Upper lobe of left lung (tissue), 6 donors: ENCODE results near the gene EXOC4. TPM values are rescaled to one million over a fixed set of nuclear protein-coding genes. Genes with fewer than 3 reads are reported as not detected.

ENCODE experiments used
- ATAC-seq, 2 donors: fragments of 200-7000 bp; cut with Tn5 transposase; one replicate each; pipeline ENCODE4 v1.9.1; 2022; ENCODE audit warnings: mild to moderate bottlenecking in 2 of 2, moderate library complexity in 2 of 2; ENCODE audit not compliant: low FRiP score in 2 of 2
- DNase-seq, 2 donors: peaks; one replicate each; pipeline ENCODE4 v3.0.0-alpha.2; 2019 to 2020
- H3K27ac ChIP-seq, 4 donors: fragments of 200-600 bp; sonication (generic); one replicate each; pipeline ENCODE4 v1.5.1; 2016 to 2019
- H3K27me3 ChIP-seq, 4 donors: fragments of 200-600 bp; sonication (generic); one replicate each; pipeline ENCODE4 v1.5.1; 2017 to 2019
- H3K36me3 ChIP-seq, 4 donors: fragments of 200-600 bp; sonication (generic); one replicate each; pipeline ENCODE4 v1.5.1; 2016 to 2019
- H3K4me1 ChIP-seq, 4 donors: fragments of 200-600 bp; sonication (generic); one replicate each; pipeline ENCODE4 v1.5.1; 2018 to 2019
- H3K4me3 ChIP-seq, 4 donors: fragments of 200-600 bp; sonication (generic); one replicate each; pipeline ENCODE4 v1.5.1; 2017 to 2019; ENCODE audit warnings: mild to moderate bottlenecking in 2 of 4, moderate library complexity in 1 of 4
- H3K9me3 ChIP-seq, 4 donors: fragments of 200-600 bp; sonication (generic); one replicate each; pipeline ENCODE4 v1.5.1; 2018 to 2019
- EP300 ChIP-seq, 4 donors: sonication (generic); formaldehyde crosslinking; IDR thresholded peaks; one replicate each; pipeline ENCODE4 v1.5.1; 2017; ENCODE audit warnings: antibody characterized with exemption in 4 of 4, control low read depth in 2 of 4
- POLR2A ChIP-seq, 4 donors: fragments of 450-650 bp; IDR thresholded peaks; one replicate each; pipeline ENCODE4 v1.5.1; 2016 to 2017; ENCODE audit warnings: antibody characterized with exemption in 4 of 4, mild to moderate bottlenecking in 2 of 4
- POLR2AphosphoS5 ChIP-seq, 2 donors: sonication (generic); formaldehyde crosslinking; IDR thresholded peaks; one replicate each; pipeline ENCODE4 v1.5.1; 2017; ENCODE audit warnings: antibody characterized with exemption in 2 of 2
- WGBS, 2 donors: methylation state at CpG; one replicate each; pipeline ENCODE4 v1.1.5; 2017 to 2018; 5-methylcytosine and 5-hydroxymethylcytosine counted together
- total RNA-seq, 6 donors: library from RNA; depleted of rRNA in 4 of 6; stranded (reverse); fragments of >200 nt in 4 of 6; gene quantifications; one replicate each; pipeline versions ENCODE4 v1.1.0 to v1.2.1, GENCODE V29; 2016 to 2021
- TF ChIP-seq, protein P1 (sequence below), 6 experiments: fragments of 450-650 bp in 4 of 6; fragments of 200-600 bp in 2 of 6; sonication (generic) in 2 of 6; IDR thresholded peaks; one replicate each; pipeline ENCODE4 v1.5.1; 2016 to 2019; ENCODE audit warnings: antibody characterized with exemption in 6 of 6
- donor health status: DM: no; HTN: no; CAD: no; lungs with moderate emphysema.
- donor health status: DM: no; HTN: yes; CAD: no; lungs with severe emphysema.

The EXOC4 gene
- total RNA-seq, 6 donors from 2014 or later, result 56.3 to 325 (median 99.4) TPM

- 97 to 98% methylated on average over 4 of the region's 4 CpGs for WGBS, 2 donors
- Histone ChIP-seq H3K27ac (no peak overlapping the region), H3K36me3 (no peaks in the 10 kb centered on the region), H3K9me3 (no peaks in the 10 kb centered on the region), H3K4me1 (peaks cover 0 to 6% (median 1%) of the 10 kb centered on the region in 4 donors), H3K27me3 (no peaks in the 10 kb centered on the region), H3K4me3 (no peak overlapping the region)
- no peak for TF ChIP-seq EP300 (IDR thresholded peaks at IDR 0.05)
- TF ChIP-seq, protein P1, sequence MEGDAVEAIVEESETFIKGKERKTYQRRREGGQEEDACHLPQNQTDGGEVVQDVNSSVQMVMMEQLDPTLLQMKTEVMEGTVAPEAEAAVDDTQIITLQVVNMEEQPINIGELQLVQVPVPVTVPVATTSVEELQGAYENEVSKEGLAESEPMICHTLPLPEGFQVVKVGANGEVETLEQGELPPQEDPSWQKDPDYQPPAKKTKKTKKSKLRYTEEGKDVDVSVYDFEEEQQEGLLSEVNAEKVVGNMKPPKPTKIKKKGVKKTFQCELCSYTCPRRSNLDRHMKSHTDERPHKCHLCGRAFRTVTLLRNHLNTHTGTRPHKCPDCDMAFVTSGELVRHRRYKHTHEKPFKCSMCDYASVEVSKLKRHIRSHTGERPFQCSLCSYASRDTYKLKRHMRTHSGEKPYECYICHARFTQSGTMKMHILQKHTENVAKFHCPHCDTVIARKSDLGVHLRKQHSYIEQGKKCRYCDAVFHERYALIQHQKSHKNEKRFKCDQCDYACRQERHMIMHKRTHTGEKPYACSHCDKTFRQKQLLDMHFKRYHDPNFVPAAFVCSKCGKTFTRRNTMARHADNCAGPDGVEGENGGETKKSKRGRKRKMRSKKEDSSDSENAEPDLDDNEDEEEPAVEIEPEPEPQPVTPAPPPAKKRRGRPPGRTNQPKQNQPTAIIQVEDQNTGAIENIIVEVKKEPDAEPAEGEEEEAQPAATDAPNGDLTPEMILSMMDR (IDR thresholded peaks at IDR 0.05), result no peak
- TF ChIP-seq POLR2A (IDR thresholded peaks at IDR 0.05), result no peak
- TF ChIP-seq POLR2AphosphoS5 (IDR thresholded peaks at IDR 0.05), result no peak
- no peak for ATAC-seq
- no peak for DNase-seq
Observed at GRCh38 chr7:133371616-133372015, 118.7 kb downstream of the EXOC4 start.

GRCh38 chr7:133372337-133372736 lies 119.5 kb downstream of the EXOC4 start:
- Histone ChIP-seq H3K27me3 (no peaks in the 10 kb centered on the region), H3K4me3 (no peak overlapping the region), H3K36me3 (no peaks in the 10 kb centered on the region), H3K27ac (no peak overlapping the region), H3K4me1 (peaks cover 0 to 6% (median 1%) of the 10 kb centered on the region in 4 donors), H3K9me3 (no peaks in the 10 kb centered on the region)
- ATAC-seq (no peak), DNase-seq (no peak)
- no peak for TF ChIP-seq POLR2AphosphoS5 (IDR thresholded peaks at IDR 0.05)
- TF ChIP-seq, protein P1 (IDR thresholded peaks at IDR 0.05), result no peak
- TF ChIP-seq EP300 (IDR thresholded peaks at IDR 0.05), result no peak
- no peak for TF ChIP-seq POLR2A (IDR thresholded peaks at IDR 0.05)
- WGBS, 2 donors, result 81 to 93% methylated on average over 1 of the region's 1 CpG

DNA sequence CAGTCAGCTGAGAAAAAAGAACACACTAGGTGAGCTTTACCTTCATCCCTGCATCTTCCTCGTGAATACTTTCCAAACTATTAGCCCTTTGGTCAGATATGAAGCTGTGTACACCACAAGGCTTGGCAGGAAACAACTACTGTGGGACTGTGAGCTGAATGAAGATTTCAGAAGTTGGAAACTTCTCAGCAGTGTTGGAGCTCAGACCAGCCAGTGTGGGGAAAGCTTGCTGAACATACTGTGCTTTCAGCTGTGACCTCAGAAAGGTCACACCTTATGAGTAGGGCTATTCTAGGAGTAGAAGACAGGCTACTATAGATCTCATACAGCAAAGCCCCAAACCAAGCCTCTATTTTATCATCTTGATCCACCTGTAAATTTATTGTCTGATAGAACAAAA lies 123.6 kb downstream of the EXOC4 start:
- no peak for DNase-seq
- TF ChIP-seq, protein P1 (IDR thresholded peaks at IDR 0.05), result no peak
- TF ChIP-seq POLR2AphosphoS5 (IDR thresholded peaks at IDR 0.05) (no peak), POLR2A (IDR thresholded peaks at IDR 0.05) (no peak), EP300 (IDR thresholded peaks at IDR 0.05) (no peak)
- H3K27ac ChIP-seq, result no peak overlapping the region
- no peaks in the 10 kb centered on the region for H3K27me3 ChIP-seq
- H3K4me3 ChIP-seq, result no peak overlapping the region
- no peak for ATAC-seq
- no peaks in the 10 kb centered on the region for H3K9me3 ChIP-seq
- 91 to 96% methylated on average over 1 of the region's 1 CpG for WGBS, 2 donors
- H3K4me1 ChIP-seq, result no peaks in the 10 kb centered on the region
- H3K36me3 ChIP-seq, result no peaks in the 10 kb centered on the region

- H3K4me3 ChIP-seq, result no peak overlapping the region
- H3K27ac ChIP-seq, result no peak overlapping the region
- 88 to 100% methylated on average over 1 of the region's 1 CpG for WGBS, 2 donors
- H3K9me3 ChIP-seq, result no peaks in the 10 kb centered on the region
- no peaks in the 10 kb centered on the region for H3K4me1 ChIP-seq
- no peak for TF ChIP-seq POLR2AphosphoS5 (IDR thresholded peaks at IDR 0.05)
- TF ChIP-seq, protein P1 (IDR thresholded peaks at IDR 0.05), result no peak
- TF ChIP-seq POLR2A (IDR thresholded peaks at IDR 0.05), result no peak
- TF ChIP-seq EP300 (IDR thresholded peaks at IDR 0.05), result no peak
- H3K27me3 ChIP-seq, result no peaks in the 10 kb centered on the region
- H3K36me3 ChIP-seq, result no peaks in the 10 kb centered on the region
- ATAC-seq (no peak), DNase-seq (no peak)
Observed at GRCh38 chr7:133381965-133382364, 129.1 kb downstream of the EXOC4 start.

DNA sequence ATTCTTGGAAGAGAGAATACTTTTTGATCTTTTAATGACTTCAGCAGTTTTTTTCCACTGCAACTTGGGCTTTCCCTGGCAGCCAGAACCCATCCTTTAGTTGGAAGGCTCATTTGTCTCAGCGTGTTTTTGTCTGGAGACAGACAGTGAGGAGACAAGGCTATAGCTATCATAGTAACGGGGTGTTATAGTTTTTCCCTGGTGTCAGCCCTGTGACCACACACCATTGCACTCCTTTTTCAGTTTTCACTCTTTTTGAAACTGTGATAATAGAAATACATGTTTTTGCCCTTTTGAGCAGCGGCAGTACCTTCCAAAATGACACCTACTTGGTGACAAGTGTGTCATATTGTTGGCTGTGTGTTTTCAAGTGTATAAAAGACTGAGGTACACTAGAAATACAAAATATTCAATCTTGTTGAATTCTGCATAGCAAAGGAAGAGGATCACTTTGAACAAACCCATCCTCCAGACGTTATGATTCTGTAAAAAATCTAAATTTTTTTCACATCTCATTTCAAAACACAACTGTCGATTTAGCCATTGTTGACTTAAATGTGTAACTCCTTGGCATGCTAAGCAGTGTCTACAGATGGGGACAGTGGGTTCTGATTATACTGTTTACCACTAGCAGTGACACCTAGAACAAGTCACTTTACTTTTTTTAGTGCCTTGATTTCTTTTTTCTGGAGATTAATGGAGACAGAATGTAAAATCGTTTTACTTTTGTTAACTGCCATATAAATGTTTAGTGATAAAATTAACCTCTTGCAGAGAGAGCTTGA lies 130.1 kb downstream of the EXOC4 start:
- no peaks in the 10 kb centered on the region for H3K36me3 ChIP-seq
- DNase-seq (no peak), ATAC-seq (no peak)
- H3K9me3 ChIP-seq, result no peaks in the 10 kb centered on the region
- H3K27ac ChIP-seq, result no peak overlapping the region
- TF ChIP-seq EP300 (IDR thresholded peaks at IDR 0.05) (no peak), POLR2A (IDR thresholded peaks at IDR 0.05) (no peak), POLR2AphosphoS5 (IDR thresholded peaks at IDR 0.05) (no peak)
- TF ChIP-seq, protein P1 (IDR thresholded peaks at IDR 0.05), result no peak
- no peaks in the 10 kb centered on the region for H3K4me1 ChIP-seq
- H3K27me3 ChIP-seq, result no peaks in the 10 kb centered on the region
- no peak overlapping the region for H3K4me3 ChIP-seq
- WGBS, 2 donors, result 80 to 85% methylated on average over 6 of the region's 6 CpGs
